Type B pancreatic cell (in vitro differentiated cells): ENCODE data around the gene OTOP1. TPM values are rescaled to one million over a fixed set of nuclear protein-coding genes. Genes with fewer than 3 reads are reported as not detected.
"Not testable (repeated sequence)": the region's sequence is repeated elsewhere in the genome, so short reads cannot be mapped to it uniquely, and the experiment has no call there.

ENCODE experiments used
- DNase-seq: peaks from one replicate; pipeline ENCODE4 v3.0.0; 2021; ENCODE audit warnings: mixed read lengths; ENCODE audit not compliant: unreplicated experiment; ENCODE audit errors: extremely low spot score
- H3K27ac Mint-ChIP-seq: 2 replicates; pipeline ENCODE4 v1.8.0; 2021; ENCODE audit warnings: mild to moderate bottlenecking, mixed read lengths
- H3K27me3 Mint-ChIP-seq: 2 replicates; pipeline ENCODE4 v1.8.0; 2021; ENCODE audit warnings: mixed read lengths
- H3K36me3 Mint-ChIP-seq: 2 replicates; pipeline ENCODE4 v1.8.0; 2021; ENCODE audit warnings: mixed read lengths
- H3K4me1 Mint-ChIP-seq: one replicate; pipeline ENCODE4 v1.8.0; 2021; ENCODE audit warnings: mixed read lengths; ENCODE audit not compliant: unreplicated experiment
- H3K4me3 Mint-ChIP-seq: 2 replicates; pipeline ENCODE4 v1.8.0; 2021; ENCODE audit warnings: mild to moderate bottlenecking, mixed read lengths
- H3K9me3 Mint-ChIP-seq: 2 replicates; pipeline ENCODE4 v1.8.0; 2021; ENCODE audit warnings: mixed read lengths
- CTCF ChIP-seq: fragments of 200-600 bp; sonication (generic); conservative IDR thresholded peaks from 2 replicates; pipeline ENCODE4 v1.5.0; 2021; ENCODE audit warnings: antibody characterized with exemption, mild to moderate bottlenecking
- total RNA-seq: library from RNA; stranded (reverse); gene quantifications from 2 replicates; pipeline ENCODE4 v1.2.1, GENCODE V29; 2021; ENCODE audit warnings: low replicate concordance

Gene OTOP1
- total RNA-seq, 1 donor from 2014 or later: not detected

- Mint-ChIP-seq H3K27ac (no peak overlapping the region), H3K4me1 (no peaks in the 10 kb centered on the region), H3K4me3 (no peak overlapping the region), H3K36me3 (no peaks in the 10 kb centered on the region), H3K9me3 (peaks cover 4% of the 10 kb centered on the region), H3K27me3 (peaks cover 80% of the 10 kb centered on the region)
- no peak for TF ChIP-seq CTCF
- DNase-seq: no peak
Observed at GRCh38 chr4:4227510-4228355, 1.0 kb upstream of the OTOP1 start.

GRCh38 chr4:4225915-4226605, 669 bp downstream of the OTOP1 start:
- peak overlapping the region; percentile 47 for H3K4me3 Mint-ChIP-seq

GRCh38 chr4:4217113-4217512, 9.6 kb downstream of the OTOP1 start:
- H3K4me1 Mint-ChIP-seq: no peaks in the 10 kb centered on the region
- H3K9me3 Mint-ChIP-seq: no peaks in the 10 kb centered on the region
- TF ChIP-seq CTCF: no peak
- no peaks in the 10 kb centered on the region for H3K36me3 Mint-ChIP-seq
- H3K27me3 Mint-ChIP-seq: peaks cover 46% of the 10 kb centered on the region
- no peak overlapping the region for H3K4me3 Mint-ChIP-seq
- no peak for DNase-seq
- no peak overlapping the region for H3K27ac Mint-ChIP-seq

More at GRCh38 chr4:4225915-4226605, 669 bp downstream of the OTOP1 start:
- Mint-ChIP-seq H3K27me3 (peaks cover 88% of the 10 kb centered on the region), H3K27ac (no peak overlapping the region), H3K36me3 (no peaks in the 10 kb centered on the region), H3K4me1 (no peaks in the 10 kb centered on the region), H3K9me3 (no peaks in the 10 kb centered on the region)
- TF ChIP-seq CTCF: no peak
- no peak for DNase-seq

GRCh38 chr4:4216648-4217047, 10.1 kb downstream of the OTOP1 start:
- H3K36me3 Mint-ChIP-seq: no peaks in the 10 kb centered on the region
- H3K27ac Mint-ChIP-seq: no peak overlapping the region
- H3K27me3 Mint-ChIP-seq: peaks cover 45% of the 10 kb centered on the region
- H3K9me3 Mint-ChIP-seq: no peaks in the 10 kb centered on the region
- no peaks in the 10 kb centered on the region for H3K4me1 Mint-ChIP-seq
- no peak for TF ChIP-seq CTCF
- H3K4me3 Mint-ChIP-seq: no peak overlapping the region
- no peak for DNase-seq

- H3K4me1 Mint-ChIP-seq, DNase-seq, H3K36me3 Mint-ChIP-seq, H3K27ac Mint-ChIP-seq, H3K4me3 Mint-ChIP-seq, H3K9me3 Mint-ChIP-seq: not testable (repeated sequence)
- peaks cover 46% of the 10 kb centered on the region for H3K27me3 Mint-ChIP-seq
Observed at GRCh38 chr4:4213674-4214073, 13.1 kb downstream of the OTOP1 start.

- Mint-ChIP-seq H3K4me3 (no peak overlapping the region), H3K27ac (no peak overlapping the region), H3K36me3 (no peaks in the 10 kb centered on the region), H3K9me3 (no peaks in the 10 kb centered on the region), H3K4me1 (no peaks in the 10 kb centered on the region), H3K27me3 (peaks cover 58% of the 10 kb centered on the region)
- DNase-seq: no peak
- no peak for TF ChIP-seq CTCF
Observed at GRCh38 chr4:4206204-4206603, 20.5 kb downstream of the OTOP1 start.
